22Rv1 (cell line): ENCODE data around the gene PMEL.
"Not testable (repeated sequence)": the region's sequence is repeated elsewhere in the genome, so short reads cannot be mapped to it uniquely, and the experiment has no call there.

ENCODE experiments used
- ZFX ChIP-seq: fragments of 450-650 bp; IDR thresholded peaks from 2 replicates; pipeline ENCODE4 v1.6.1; 2017; ENCODE audit warnings: antibody characterized with exemption, borderline replicate concordance
- TF ChIP-seq, protein P1 (sequence below): fragments of 450-650 bp; IDR thresholded peaks from 2 replicates; pipeline ENCODE4 v1.5.1; 2017; ENCODE audit warnings: mild to moderate bottlenecking

DNA sequence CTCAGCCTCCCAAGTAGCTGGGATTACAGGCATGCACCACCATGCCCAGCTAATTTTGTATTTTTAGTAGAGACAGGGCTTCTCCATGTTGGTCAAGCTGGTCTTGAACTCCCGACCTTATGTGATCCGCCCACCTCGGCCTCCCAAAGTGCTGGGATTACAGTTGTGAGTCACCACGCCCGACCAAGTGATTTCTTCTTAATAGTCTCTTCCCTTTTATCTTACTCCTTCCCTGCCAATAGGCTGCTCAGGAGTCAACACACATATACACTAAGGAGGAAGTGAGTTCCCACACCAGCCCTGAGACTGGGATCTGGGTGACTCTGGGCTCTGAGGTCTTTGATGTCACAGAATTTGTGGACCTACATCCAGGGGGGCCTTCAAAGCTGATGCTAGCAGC lies 37.5 kb upstream of the PMEL start:
- TF ChIP-seq, protein P1, sequence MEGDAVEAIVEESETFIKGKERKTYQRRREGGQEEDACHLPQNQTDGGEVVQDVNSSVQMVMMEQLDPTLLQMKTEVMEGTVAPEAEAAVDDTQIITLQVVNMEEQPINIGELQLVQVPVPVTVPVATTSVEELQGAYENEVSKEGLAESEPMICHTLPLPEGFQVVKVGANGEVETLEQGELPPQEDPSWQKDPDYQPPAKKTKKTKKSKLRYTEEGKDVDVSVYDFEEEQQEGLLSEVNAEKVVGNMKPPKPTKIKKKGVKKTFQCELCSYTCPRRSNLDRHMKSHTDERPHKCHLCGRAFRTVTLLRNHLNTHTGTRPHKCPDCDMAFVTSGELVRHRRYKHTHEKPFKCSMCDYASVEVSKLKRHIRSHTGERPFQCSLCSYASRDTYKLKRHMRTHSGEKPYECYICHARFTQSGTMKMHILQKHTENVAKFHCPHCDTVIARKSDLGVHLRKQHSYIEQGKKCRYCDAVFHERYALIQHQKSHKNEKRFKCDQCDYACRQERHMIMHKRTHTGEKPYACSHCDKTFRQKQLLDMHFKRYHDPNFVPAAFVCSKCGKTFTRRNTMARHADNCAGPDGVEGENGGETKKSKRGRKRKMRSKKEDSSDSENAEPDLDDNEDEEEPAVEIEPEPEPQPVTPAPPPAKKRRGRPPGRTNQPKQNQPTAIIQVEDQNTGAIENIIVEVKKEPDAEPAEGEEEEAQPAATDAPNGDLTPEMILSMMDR, result not testable (repeated sequence)
- TF ChIP-seq ZFX, result not testable (repeated sequence)
